Loucy (cell line): ENCODE data around the gene CEP41.

Source experiments
- H2AFZ ChIP-seq: fragments of 200-600 bp; sonication (generic); 2 replicates; pipeline ENCODE4 v1.6.0; 2016; ENCODE audit warnings: antibody characterized with exemption, mild to moderate bottlenecking, low read length, moderate library complexity
- H3F3A ChIP-seq: fragments of 200-600 bp; 2 replicates; pipeline ENCODE4 v1.6.0; 2016; ENCODE audit warnings: antibody characterized with exemption, low read depth, mild to moderate bottlenecking
- H3K27me3 ChIP-seq: fragments of 200-600 bp; sonication (generic); 2 replicates; pipeline ENCODE4 v1.6.1; 2014; ENCODE audit warnings: low read length, mild to moderate bottlenecking; ENCODE audit not compliant: insufficient read depth, poor library complexity, severe bottlenecking
- H3K36me3 ChIP-seq: fragments of 200-600 bp; sonication (generic); 2 replicates; pipeline ENCODE4 v1.6.1; 2016; ENCODE audit warnings: low read length; ENCODE audit not compliant: insufficient read depth
- H3K4me1 ChIP-seq: fragments of 200-600 bp; sonication (generic); 2 replicates; pipeline ENCODE4 v1.5.1; 2014; ENCODE audit warnings: low read length, mild to moderate bottlenecking; ENCODE audit not compliant: insufficient read depth, poor library complexity, severe bottlenecking
- H3K4me2 ChIP-seq: fragments of 200-600 bp; sonication (generic); 2 replicates; pipeline ENCODE4 v1.6.0; 2014; ENCODE audit warnings: antibody characterized with exemption, low read length, low read depth, mild to moderate bottlenecking; ENCODE audit not compliant: poor library complexity, severe bottlenecking
- H3K4me3 ChIP-seq: fragments of 200-600 bp; sonication (generic); 2 replicates; pipeline ENCODE4 v1.5.1; 2014; ENCODE audit warnings: low read length, mild to moderate bottlenecking, mixed read lengths; ENCODE audit not compliant: poor library complexity, severe bottlenecking
- H3K79me2 ChIP-seq: fragments of 200-600 bp; sonication (generic); 2 replicates; pipeline ENCODE4 v1.6.1; 2014; ENCODE audit warnings: low read length; ENCODE audit not compliant: insufficient read depth
- H3K9ac ChIP-seq: fragments of 200-600 bp; sonication (generic); 2 replicates; pipeline ENCODE4 v1.6.0; 2014; ENCODE audit warnings: mild to moderate bottlenecking, low read depth, low read length, moderate library complexity; ENCODE audit not compliant: poor library complexity, severe bottlenecking
- H3K9me2 ChIP-seq: fragments of 200-600 bp; sonication (generic); replicated peaks from 2 replicates; pipeline ENCODE4 v1.6.1; 2016; ENCODE audit warnings: low read depth, low read length, mixed read lengths
- H3K9me3 ChIP-seq: fragments of 200-600 bp; sonication (generic); 2 replicates; pipeline ENCODE4 v1.6.1; 2014; ENCODE audit warnings: mild to moderate bottlenecking, antibody characterized with exemption, low read length, low read depth; ENCODE audit not compliant: insufficient read depth
- H4K20me1 ChIP-seq: fragments of 200-600 bp; sonication (generic); 2 replicates; pipeline ENCODE4 v1.6.0; 2014; ENCODE audit warnings: antibody characterized with exemption, low read length, mild to moderate bottlenecking; ENCODE audit not compliant: insufficient read depth, poor library complexity, severe bottlenecking
- EZH2phosphoT487 ChIP-seq: fragments of 200-600 bp; IDR thresholded peaks from 2 replicates; pipeline ENCODE4 v1.6.1; 2018; ENCODE audit warnings: antibody characterized with exemption, mild to moderate bottlenecking, moderate library complexity, borderline replicate concordance
- TF ChIP-seq, protein P1 (sequence below): fragments of 200-600 bp; sonication (generic); conservative IDR thresholded peaks from 2 replicates; pipeline ENCODE4 v1.5.1; 2014; ENCODE audit warnings: mild to moderate bottlenecking, antibody characterized with exemption, low read length

Gene CEP41

DNA sequence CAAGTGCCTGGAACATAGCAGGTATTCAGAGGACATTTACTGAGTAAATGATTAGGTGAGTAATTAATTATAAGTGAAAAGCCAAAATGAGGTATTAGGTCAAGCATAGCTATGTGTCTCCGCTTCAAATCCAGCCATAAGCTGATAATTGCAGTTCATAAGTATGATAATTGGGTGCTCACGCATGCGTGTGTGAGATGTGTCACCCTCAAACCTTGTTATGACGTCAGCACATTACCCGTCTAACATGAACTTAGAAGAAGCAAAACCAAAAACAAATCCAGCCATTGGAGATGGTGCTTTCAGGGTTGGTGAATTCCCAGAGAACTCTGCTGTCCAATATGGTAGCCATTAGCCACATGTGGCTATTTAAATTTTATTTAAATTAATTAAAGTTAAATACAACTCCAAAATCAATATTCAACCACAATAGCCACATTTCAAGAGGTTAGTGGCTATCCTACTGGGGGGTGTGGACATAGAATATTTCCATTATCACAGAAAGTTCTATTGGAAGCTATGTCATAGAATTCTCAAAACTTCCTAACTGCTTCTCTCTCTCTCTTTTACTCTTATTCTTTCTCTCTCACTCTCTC is 96.4 kb downstream of the CEP41 start, which contains the start of gene CPA5:
Gene CPA5, plus strand, starts transcription at position 546 of the 596 bp plus-strand sequence. CDS start 1,670 bp downstream, outside the sequence.
- H3K4me3 ChIP-seq, result no peak within 1 kb of the TSS
- H3K9ac ChIP-seq, result no peak within 1 kb of the TSS
- no peak within 1 kb of the TSS for H2AFZ ChIP-seq
- no peaks in the 10 kb centered on the region for H3K4me1 ChIP-seq
- H3K27me3 ChIP-seq, result no peaks in the 10 kb centered on the region
- no peaks in the 10 kb centered on the region for H4K20me1 ChIP-seq
- no peaks in the 10 kb centered on the region for H3K9me2 ChIP-seq
- H3F3A ChIP-seq, result no peaks in the 10 kb centered on the region
- TF ChIP-seq EZH2phosphoT487, result no peak
- TF ChIP-seq, protein P1, sequence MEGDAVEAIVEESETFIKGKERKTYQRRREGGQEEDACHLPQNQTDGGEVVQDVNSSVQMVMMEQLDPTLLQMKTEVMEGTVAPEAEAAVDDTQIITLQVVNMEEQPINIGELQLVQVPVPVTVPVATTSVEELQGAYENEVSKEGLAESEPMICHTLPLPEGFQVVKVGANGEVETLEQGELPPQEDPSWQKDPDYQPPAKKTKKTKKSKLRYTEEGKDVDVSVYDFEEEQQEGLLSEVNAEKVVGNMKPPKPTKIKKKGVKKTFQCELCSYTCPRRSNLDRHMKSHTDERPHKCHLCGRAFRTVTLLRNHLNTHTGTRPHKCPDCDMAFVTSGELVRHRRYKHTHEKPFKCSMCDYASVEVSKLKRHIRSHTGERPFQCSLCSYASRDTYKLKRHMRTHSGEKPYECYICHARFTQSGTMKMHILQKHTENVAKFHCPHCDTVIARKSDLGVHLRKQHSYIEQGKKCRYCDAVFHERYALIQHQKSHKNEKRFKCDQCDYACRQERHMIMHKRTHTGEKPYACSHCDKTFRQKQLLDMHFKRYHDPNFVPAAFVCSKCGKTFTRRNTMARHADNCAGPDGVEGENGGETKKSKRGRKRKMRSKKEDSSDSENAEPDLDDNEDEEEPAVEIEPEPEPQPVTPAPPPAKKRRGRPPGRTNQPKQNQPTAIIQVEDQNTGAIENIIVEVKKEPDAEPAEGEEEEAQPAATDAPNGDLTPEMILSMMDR, result no peak
- H3K4me2 ChIP-seq, result no peak within 1 kb of the TSS
- no peaks in the 10 kb centered on the region for H3K79me2 ChIP-seq
- H3K36me3 ChIP-seq, result no peaks in the 10 kb centered on the region
- H3K9me3 ChIP-seq, result no peaks in the 10 kb centered on the region
